Uterus (tissue), 2 donors: ENCODE measurements around the gene NOS1.

Experiments
- POLR2A ChIP-seq, 2 donors: fragments of 450-650 bp; IDR thresholded peaks; one replicate each; pipeline ENCODE4 v1.6.1; 2016; ENCODE audit warnings: antibody characterized with exemption in 2 of 2, mild to moderate bottlenecking in 1 of 2, moderate library complexity in 1 of 2
- TF ChIP-seq, protein P1 (sequence below), 4 experiments: fragments of 200-600 bp in 2 of 4; fragments of 450-650 bp in 2 of 4; sonication (generic) in 2 of 4; IDR thresholded peaks; one replicate each; pipeline ENCODE4 v1.5.1; 2016 to 2019; ENCODE audit warnings: antibody characterized with exemption in 4 of 4, mild to moderate bottlenecking in 2 of 4, moderate library complexity in 1 of 4

GRCh38 chr12:117189725-117190209 is 171.7 kb downstream of the NOS1 start:
- TF ChIP-seq, protein P1, sequence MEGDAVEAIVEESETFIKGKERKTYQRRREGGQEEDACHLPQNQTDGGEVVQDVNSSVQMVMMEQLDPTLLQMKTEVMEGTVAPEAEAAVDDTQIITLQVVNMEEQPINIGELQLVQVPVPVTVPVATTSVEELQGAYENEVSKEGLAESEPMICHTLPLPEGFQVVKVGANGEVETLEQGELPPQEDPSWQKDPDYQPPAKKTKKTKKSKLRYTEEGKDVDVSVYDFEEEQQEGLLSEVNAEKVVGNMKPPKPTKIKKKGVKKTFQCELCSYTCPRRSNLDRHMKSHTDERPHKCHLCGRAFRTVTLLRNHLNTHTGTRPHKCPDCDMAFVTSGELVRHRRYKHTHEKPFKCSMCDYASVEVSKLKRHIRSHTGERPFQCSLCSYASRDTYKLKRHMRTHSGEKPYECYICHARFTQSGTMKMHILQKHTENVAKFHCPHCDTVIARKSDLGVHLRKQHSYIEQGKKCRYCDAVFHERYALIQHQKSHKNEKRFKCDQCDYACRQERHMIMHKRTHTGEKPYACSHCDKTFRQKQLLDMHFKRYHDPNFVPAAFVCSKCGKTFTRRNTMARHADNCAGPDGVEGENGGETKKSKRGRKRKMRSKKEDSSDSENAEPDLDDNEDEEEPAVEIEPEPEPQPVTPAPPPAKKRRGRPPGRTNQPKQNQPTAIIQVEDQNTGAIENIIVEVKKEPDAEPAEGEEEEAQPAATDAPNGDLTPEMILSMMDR (IDR thresholded peaks at IDR 0.05), result no peak
- TF ChIP-seq POLR2A (IDR thresholded peaks at IDR 0.05), result no peak
